SK-N-MC (cell line): ENCODE measurements around the gene TTL.

Source experiments
- EZH2 ChIP-seq: fragments of 200-600 bp; sonication (generic); IDR thresholded peaks from one replicate; pipeline ENCODE4 v1.6.1; 2017; ENCODE audit warnings: antibody characterized with exemption
- FOXP2 ChIP-seq: optimal IDR thresholded peaks from 2 replicates; pipeline ENCODE3; 2011; ENCODE audit warnings: mild to moderate bottlenecking, moderate library complexity; ENCODE audit not compliant: insufficient read depth; ENCODE audit errors: extremely low read length, control extremely low read depth
- POLR2AphosphoS5 ChIP-seq: IDR thresholded peaks from 2 replicates; pipeline ENCODE4 v1.6.1; 2012; ENCODE audit warnings: mild to moderate bottlenecking, low read depth, low read length, borderline replicate concordance

DNA sequence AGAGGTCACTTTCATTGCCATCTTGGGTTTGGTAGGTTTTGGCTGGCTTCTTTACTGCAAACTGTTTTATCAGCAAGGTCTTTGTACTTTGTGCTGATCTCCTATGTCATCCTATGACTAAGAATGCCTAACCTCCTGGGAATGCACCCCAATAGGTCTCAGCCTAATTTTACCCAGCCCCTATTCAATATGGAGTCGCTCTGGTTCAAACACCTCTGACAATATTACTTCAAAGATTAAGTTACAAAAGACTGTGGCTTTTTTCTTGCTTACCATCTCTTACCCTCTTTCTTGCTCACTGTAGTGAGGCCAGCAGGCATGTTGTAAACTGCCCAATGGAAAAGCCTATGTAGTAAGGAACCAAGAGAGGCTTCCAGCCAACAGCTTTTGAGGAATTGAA lies 30.6 kb upstream of the TTL start:
- TF ChIP-seq POLR2AphosphoS5, result no peak
- no peak for TF ChIP-seq EZH2
- TF ChIP-seq FOXP2, result no peak
